ENCODE data around the gene DONSON.

DNA sequence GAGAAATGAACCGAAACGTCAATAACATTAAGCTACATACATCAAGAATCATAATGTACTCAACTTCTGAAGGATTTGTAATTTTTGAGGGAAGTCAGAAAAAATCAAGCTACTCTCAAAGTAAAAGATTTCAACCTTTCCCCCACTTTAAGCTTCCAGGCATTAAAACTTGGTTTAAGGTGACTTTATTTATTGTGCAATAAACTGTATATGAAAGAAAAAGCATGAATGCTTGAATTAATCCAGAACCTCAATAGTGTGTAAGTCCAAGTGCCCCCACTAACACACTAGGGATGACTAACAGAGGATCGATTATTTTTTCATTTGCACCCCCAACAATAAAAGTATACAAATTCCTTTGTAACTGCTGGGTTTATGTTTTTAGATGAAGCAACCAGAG lies 57.5 kb downstream of the DONSON start:
- TF ChIP-seq, protein P1, sequence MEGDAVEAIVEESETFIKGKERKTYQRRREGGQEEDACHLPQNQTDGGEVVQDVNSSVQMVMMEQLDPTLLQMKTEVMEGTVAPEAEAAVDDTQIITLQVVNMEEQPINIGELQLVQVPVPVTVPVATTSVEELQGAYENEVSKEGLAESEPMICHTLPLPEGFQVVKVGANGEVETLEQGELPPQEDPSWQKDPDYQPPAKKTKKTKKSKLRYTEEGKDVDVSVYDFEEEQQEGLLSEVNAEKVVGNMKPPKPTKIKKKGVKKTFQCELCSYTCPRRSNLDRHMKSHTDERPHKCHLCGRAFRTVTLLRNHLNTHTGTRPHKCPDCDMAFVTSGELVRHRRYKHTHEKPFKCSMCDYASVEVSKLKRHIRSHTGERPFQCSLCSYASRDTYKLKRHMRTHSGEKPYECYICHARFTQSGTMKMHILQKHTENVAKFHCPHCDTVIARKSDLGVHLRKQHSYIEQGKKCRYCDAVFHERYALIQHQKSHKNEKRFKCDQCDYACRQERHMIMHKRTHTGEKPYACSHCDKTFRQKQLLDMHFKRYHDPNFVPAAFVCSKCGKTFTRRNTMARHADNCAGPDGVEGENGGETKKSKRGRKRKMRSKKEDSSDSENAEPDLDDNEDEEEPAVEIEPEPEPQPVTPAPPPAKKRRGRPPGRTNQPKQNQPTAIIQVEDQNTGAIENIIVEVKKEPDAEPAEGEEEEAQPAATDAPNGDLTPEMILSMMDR (IDR thresholded peaks at IDR 0.05; ENCODE audit: insufficient read depth, low read depth, low read length): no peak
- no peak for TF ChIP-seq EZH2 (IDR thresholded peaks at IDR 0.05; ENCODE audit: insufficient read depth, low read length)

Data from astrocyte (in vitro differentiated cells and primary cell).